COLO668 (cell line): Measurements from ENCODE around the gene OR5W2.
"Not testable (repeated sequence)": the region's sequence is repeated elsewhere in the genome, so short reads cannot be mapped to it uniquely, and the experiment has no call there.

ENCODE experiments used
- DNase-seq: peaks from one replicate; lab custom pipeline; 2025; ENCODE audit not compliant: unreplicated experiment; lab: John Stamatoyannopoulos, UW

OR5W2 gene

GRCh38 chr11:55914482-55914881 lies at the start of gene OR5W2:
Gene OR5W2, minus strand, starts transcription at chr11:55914582. Its CDS starts 0 bp downstream, at chr11:55914582.
- no peak for DNase-seq

DNA sequence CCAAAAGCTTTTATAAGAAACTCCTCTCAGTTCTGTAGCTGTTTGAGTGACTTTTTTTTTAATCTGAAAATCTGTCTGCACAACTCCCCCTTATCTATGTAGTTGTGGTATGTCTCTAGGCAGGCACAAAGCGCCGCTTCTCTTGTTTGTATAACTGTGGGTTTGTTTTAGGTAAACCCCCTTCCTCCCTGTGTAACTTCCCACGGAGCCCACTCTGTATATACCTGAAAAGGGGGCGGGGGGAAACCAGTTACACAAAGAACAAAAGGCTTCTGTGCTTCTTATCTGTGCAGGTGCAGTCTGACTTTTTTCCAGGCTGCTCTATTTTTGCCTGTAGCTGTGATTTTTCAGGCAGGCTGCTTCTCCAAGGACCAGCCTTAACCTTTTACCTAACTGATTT lies 42.1 kb upstream of the OR5W2 start:
- no peak for DNase-seq

DNA sequence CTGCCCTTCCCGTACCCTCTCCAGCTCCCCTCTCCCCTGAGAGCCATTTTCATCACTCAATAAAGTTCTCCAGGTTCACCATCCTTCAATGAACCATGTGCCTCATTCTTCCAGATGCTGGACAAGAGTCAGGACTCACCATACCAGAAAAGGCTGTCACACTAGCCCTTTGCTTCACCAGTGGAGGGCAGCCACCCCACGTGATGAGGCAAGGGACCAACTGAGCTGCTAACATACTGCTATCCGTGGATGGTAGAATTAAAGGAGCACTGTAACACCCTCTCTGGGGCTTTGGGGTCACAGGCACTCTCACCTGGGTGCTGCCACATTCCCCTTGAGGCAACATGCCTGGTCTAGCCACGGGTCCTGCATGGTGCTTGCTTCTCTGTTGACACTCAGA lies 34.9 kb upstream of the OR5W2 start:
- no peak for DNase-seq

GRCh38 chr11:55942785-55943392 lies 28.5 kb upstream of the OR5W2 start:
- peak; percentile 2 for DNase-seq

GRCh38 chr11:55936300-55936699 lies 21.9 kb upstream of the OR5W2 start, which contains the start of gene OR5I1:
Gene OR5I1, minus strand, starts transcription at chr11:55936400. Its CDS starts 0 bp downstream, at chr11:55936400.
- no peak for DNase-seq

DNA sequence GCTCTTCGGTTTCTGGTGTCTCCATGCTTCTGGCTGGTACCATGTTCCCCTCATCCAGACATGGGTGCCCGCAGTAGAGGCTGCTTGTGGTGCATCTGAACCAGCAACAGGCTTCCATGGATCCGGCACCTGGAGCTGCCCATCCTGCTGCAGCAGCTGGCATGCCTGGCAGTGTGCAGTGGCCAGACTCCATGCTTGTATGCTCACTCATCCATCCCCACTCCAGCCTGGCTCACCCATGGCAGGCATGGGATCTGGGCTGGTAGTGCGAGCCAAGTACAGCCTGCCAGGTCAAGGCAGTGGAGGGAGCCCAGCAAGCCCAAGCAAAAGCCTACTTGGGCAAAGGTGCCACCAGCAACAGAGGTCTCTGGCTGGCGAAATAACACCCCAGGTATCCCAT lies 6.2 kb upstream of the OR5W2 start:
- no peak for DNase-seq

GRCh38 chr11:55902308-55902707 lies 12.1 kb downstream of the OR5W2 start:
- no peak for DNase-seq

DNA sequence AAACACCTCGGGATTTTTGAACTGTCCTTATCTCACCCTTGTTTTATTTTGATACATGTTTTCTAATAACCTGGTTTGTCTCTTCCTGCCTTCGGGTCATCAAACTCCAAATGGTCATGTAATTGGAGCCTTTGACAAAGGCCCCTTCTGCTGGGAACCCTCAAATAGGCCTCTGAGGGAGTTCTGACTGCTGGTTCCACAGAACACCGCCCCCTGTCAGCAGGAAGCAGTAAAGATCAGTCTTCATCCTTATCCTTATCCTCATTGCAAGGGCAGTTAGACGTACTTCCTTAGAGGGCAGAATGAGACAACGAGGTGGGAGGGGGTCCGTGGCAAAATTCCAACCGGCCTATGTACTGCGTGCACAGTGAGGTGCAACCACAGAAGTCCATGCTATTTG lies 19.2 kb downstream of the OR5W2 start:
- no peak for DNase-seq

GRCh38 chr11:55885481-55885880 lies 28.9 kb downstream of the OR5W2 start:
- not testable (repeated sequence) for DNase-seq

GRCh38 chr11:55884995-55885394 lies 29.4 kb downstream of the OR5W2 start:
- not testable (repeated sequence) for DNase-seq

GRCh38 chr11:55882997-55883396 lies 31.4 kb downstream of the OR5W2 start, which contains the start of gene TRIM51:
Gene TRIM51, plus strand, starts transcription at chr11:55883297. Its CDS starts 2,132 bp downstream, at chr11:55885429.
- DNase-seq = not testable (repeated sequence)

GRCh38 chr11:55873146-55873545 lies 41.2 kb downstream of the OR5W2 start:
- not testable (repeated sequence) for DNase-seq

- DNase-seq = not testable (repeated sequence)
Observed at GRCh38 chr11:55872731-55873130, 41.7 kb downstream of the OR5W2 start.

- not testable (repeated sequence) for DNase-seq
Observed at GRCh38 chr11:55867354-55867753, 47.0 kb downstream of the OR5W2 start.
